H4 (cell line): ENCODE results near the gene PTPRD. TPM values are rescaled to one million over a fixed set of nuclear protein-coding genes. Genes with fewer than 3 reads are reported as not detected.
A peak's percentile ranks its signal among the peaks of the same experiment; 100 is the strongest.

Experiments used
- DNase-seq: peaks from one replicate; pipeline ENCODE4 v3.0.0-alpha.2; 2015; ENCODE audit warnings: low spot score
- total RNA-seq: library from RNA; depleted of rRNA; stranded (reverse); fragments of >200 nt; shearing (Covaris generic); gene quantifications from 2 replicates; pipeline ENCODE4 v1.2.3, GENCODE V29; 2014

PTPRD gene
- total RNA-seq, 1 experiment from 2014 or later: 3.8 TPM

- DNase-seq: no peak
Observed at GRCh38 chr9:8831568-8831967, 1781.2 kb downstream of the PTPRD start.

DNA sequence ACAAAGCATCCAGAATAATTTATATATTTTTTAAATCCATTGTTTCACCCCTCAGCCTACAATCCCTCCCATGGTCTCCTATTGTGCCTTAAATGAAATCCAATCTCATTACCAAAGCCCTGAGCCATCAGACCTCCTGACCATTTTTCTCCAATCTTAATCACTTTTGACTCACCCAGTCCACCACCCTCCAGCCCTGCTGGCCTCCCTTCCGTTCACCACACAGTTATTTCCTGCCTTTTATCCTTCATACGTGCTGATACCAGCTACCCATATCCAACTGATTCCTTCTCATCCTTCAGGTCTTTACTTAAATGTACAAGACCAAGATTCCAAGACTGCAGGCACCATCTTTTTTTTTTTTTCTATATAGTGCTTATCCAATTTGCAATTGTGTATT is 1786.5 kb downstream of the PTPRD start:
- DNase-seq: peak; percentile 4

GRCh38 chr9:8825585-8826147 is 1787.1 kb downstream of the PTPRD start:
- no peak for DNase-seq

- DNase-seq: no peak
Observed at GRCh38 chr9:8823131-8823895, 1789.5 kb downstream of the PTPRD start.

DNA sequence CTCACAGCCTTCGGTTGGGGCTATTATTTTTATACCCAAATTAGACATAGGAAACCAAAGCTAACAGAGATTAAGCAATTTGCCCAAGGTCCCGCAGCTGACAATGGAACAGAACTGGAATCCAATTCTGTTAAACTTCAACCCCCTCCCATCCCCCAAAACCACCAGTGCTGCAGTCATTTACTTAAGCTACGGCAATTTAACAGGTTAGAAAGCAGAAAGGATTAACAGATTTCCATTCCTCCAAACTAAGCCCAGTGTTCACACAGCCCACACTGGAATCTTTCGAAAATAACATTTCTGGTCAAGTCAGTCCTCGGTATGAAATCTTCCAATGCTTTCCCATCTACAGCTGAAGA is 1790.2 kb downstream of the PTPRD start:
- no peak for DNase-seq

DNA sequence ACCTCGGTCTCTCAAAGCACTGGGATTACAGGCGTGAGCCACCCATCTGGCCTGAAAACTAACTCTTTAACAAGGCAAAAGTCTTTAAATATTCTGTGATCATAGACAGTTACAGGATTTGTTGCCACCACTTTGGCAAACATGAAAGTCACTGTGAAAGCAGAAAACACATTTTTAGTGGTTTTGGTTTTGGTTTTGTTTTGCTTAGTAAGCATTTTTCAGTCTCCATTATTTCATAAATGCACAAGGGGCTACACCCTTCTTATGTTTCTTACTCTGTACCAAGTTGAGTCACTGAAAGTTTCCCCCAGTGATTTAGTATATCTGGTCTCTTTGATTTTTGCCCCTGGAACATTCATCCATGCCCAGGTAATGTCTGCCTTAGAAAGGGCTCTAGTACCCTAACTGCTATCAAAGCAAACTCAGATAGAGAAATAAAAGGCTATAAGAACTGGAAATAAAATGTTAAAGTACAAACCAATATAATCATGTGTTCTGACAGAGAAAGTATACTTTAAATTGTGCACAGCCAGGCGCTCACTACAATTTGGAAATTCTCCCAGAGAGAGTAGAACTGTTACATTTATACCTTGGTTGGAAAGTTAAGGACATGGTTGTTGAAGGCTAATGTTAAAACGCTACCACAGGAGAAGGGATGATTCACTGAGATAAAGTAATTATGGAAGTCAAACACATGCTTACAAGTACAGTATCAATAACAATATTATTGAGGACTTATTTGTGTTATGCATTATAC is 1790.7 kb downstream of the PTPRD start:
- no peak for DNase-seq

DNA sequence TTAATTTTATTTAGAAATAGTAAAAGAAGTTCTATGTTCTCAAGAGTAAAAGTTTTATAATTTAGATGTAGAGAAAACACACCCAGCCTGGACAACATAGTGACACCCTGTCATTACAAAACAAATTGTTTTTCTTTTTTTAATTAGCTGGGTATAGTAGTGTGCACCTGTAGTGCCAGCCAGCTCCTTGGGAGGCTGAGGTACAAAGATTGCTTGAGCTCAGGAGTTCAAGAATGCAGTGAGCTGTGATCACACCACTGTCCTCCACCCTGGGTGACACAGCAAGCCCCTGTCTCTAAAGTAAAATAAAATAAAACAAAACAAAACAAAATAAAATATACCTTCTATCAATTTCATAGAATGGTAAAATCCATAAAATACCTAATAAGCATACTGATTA is 1795.5 kb downstream of the PTPRD start:
- DNase-seq: no peak

DNA sequence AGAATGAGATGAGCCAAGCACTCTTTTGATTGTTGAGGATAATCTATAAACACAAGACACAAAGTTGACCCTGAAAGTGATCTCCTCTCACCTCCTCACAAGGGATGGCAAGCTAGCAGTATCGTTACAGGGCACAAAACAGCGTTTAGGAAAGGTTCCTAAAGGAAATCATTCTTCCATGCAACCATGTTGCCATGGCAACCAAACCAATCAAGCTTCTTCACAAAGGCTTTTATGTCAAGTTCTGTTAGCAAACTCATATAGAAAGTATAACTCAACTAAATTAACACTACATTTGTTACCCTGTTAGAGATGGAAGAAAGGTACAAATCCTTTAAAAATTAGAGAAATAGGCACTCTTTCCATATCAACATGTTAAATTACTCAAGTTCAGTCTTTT is 1796.4 kb downstream of the PTPRD start:
- DNase-seq: no peak

DNA sequence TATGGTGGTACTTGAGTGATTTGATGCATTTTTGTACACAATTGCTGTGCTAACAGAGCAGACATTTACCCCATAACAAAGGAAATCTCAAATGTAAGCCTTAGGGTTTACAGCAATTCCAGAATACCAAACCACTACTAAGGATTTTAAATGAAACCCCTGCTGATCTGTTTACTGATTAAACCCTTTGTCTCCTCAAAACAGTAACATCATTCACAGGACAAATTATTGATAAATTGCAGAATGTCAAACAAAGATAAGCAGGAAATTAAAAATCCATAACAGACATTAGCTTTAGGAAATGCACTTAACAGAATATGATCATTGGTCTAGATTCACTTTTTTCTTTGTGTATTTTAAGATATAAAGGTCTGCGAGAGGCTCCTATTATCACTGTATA is 1796.9 kb downstream of the PTPRD start:
- no peak for DNase-seq

- no peak for DNase-seq
Observed at GRCh38 chr9:8815219-8815618, 1797.6 kb downstream of the PTPRD start.

DNA sequence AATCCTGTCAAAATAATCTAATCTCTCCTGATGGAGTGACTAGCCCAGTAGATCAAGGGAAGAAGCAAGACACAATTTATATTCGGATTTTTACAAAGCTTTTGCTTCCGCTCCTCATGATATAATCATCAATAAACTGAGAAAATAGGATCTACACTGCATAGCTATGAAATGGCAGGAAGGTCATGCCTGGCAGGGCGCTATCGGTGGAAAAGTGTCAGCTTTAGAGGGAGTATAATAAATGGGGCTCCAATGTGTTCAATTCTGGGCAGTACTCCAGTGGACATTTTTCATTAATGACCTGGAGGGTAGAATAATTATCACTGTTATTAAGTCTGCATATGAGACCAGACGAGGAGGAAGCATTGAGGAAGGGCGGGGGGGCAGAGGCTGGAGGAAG is 1799.9 kb downstream of the PTPRD start:
- DNase-seq: no peak

DNA sequence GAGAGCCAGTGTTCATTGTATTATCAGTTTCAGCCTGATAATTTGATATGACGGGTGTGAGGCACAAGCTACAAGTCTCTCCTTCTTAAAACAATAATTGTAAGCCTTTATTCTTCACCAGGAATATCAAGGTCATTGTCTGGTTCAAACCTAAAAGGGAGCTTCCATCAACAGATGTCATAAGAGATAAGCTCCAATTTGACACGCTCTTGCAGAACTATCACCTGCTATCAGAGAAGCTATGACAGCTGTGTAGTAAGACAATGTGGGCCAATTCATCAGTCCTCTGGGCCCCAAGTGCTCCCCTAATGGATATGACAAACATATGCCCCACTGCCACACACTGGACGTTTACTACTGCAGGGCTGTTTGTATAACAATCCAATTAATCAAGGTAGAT is 1803.1 kb downstream of the PTPRD start:
- DNase-seq: no peak

- DNase-seq: no peak
Observed at GRCh38 chr9:8806150-8806549, 1806.7 kb downstream of the PTPRD start.

DNA sequence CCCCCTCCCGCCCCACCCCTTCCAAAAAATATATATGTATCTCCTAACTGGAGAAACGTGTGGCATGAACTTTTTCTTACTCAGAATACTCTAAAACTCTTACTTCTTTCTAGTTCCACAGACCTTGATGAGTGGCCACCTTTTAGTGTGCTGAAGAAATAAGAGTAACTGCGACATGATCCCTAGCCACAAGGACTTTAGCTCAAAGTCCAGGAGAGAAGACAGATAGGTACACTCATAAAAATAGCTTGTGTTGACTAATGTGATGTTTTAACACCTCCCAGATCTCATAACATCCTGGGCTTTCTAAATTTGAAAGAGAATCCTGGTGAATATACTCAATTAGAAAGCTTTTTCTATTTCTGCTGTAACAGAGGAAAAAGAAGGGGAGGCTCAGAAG is 1808.2 kb downstream of the PTPRD start:
- DNase-seq: no peak

GRCh38 chr9:8802242-8802641 is 1810.6 kb downstream of the PTPRD start:
- DNase-seq: no peak

DNA sequence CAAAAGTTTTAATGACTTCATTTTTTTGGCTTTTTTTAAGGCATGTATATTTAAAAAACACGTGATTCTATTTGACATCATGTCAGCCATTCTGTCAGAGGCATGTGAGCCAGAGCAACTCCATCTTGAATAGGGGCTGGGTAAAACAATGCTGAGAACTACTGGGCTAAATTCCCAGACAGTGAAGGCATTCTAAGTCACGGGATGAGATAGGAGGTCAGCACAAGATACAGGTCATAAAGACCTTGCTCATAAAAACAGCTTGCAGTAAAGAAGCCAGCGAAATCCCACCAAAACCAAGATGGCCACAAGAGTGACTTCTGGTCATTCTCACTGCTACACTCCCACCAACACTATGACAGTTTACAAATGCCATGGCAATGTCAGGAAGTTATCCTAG is 1812.6 kb downstream of the PTPRD start:
- DNase-seq: no peak

GRCh38 chr9:8799615-8800014 is 1813.2 kb downstream of the PTPRD start:
- no peak for DNase-seq

GRCh38 chr9:8799206-8799605 is 1813.6 kb downstream of the PTPRD start:
- DNase-seq: no peak

- no peak for DNase-seq
Observed at GRCh38 chr9:8784838-8785237, 1828.0 kb downstream of the PTPRD start.

- DNase-seq: no peak
Observed at GRCh38 chr9:8783941-8784340, 1828.9 kb downstream of the PTPRD start.

- DNase-seq: no peak
Observed at GRCh38 chr9:8782237-8782636, 1830.6 kb downstream of the PTPRD start.

- no peak for DNase-seq
Observed at GRCh38 chr9:8781458-8781857, 1831.3 kb downstream of the PTPRD start.

- DNase-seq: no peak
Observed at GRCh38 chr9:8780386-8780785, 1832.4 kb downstream of the PTPRD start.
